ENCODE data around the gene RGCC.
"Not testable (repeated sequence)": the region's sequence is repeated elsewhere in the genome, so short reads cannot be mapped to it uniquely, and the experiment has no call there.

Gene RGCC

DNA sequence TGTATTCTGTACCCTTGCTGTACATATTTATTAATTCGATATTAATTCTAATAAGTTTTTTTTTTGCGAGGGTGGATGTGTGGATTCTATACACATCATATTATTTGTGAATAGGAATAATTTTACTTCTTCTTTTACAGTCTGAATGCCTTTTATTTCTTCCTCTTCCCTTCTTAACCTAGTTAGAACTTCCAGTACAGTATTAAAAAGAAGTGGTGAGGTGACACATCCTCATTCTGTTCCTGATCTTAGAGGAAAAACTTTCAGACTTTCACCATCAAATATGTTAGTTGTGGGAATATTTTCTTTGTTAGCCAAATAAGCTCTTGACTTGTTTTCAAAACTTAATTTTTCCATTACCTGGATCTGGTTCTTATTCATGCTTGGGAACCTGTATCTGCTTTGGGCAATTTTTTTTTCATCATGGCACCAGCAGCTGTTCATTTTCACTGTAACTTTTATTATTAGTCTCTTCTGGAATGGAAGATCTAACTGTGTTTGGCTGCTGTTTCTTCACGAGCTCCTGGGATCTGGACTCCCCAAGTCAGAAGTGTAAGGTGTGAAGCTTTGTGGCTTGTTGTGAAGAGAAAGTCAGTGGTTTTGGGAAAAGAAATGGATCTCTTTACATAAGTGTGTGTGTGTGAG lies 33.1 kb downstream of the RGCC start:
- no peak for DNase-seq (ENCODE audit: low read depth)

DNA sequence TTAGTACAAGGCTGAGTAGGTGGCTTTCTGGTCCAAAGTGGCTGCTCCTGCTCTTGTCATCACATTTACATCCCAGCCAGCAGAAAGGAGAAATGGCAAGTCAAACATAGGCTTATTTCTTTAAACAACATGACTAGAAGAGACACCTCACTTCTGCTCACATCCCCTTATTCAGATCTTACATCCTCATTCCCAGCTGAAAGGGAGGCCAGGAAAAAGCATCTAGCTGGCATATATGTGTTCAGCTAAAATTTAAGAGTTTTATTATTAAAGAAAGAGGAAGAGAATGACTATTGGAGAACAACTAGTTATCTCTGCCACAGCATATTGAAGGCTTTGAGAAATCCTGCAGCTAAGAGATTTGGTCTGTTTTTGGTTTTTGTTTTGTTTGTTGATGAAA lies 34.1 kb downstream of the RGCC start:
- DNase-seq (ENCODE audit: low read depth), result no peak

DNA sequence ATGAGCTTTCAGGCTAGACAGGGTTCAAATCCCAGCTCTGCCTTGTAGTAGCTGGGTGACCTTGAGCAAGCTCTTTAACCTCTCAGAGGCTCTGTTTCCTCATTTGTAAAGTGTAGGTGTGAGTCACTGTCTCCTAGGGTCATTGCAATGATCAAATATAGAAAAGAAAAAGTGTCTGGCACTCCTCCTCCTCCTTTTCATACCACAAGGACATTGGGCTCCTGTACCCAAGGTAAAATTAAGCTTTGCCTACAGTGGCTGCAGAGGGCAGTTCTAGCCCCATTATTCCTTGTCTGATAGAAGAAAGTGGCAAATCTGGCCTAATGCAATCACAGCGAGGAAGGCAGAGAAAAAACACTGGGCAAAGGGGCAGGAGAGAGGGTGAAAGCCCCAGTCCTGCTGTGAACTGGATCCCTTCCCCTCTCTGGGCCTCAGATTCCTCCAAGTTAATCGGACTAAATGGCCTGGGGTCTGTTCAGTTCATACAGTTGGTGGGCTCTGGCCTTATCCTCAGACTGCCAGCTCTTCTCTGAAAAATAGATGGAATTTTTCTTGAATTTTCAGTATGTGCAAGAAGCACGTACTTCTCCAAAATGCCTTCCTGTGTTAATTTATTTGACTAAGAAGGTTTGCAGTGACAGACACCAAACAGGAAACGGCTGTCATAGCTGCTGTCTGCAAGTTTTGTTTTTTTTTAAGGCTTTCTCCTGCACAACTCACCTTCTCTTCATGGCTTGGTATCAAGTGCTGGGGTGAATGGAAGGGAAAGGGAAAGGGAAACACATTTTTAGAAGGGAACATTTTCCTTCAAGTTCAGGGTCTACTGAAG lies 35.3 kb downstream of the RGCC start:
- DNase-seq (ENCODE audit: low read depth), result no peak

DNA sequence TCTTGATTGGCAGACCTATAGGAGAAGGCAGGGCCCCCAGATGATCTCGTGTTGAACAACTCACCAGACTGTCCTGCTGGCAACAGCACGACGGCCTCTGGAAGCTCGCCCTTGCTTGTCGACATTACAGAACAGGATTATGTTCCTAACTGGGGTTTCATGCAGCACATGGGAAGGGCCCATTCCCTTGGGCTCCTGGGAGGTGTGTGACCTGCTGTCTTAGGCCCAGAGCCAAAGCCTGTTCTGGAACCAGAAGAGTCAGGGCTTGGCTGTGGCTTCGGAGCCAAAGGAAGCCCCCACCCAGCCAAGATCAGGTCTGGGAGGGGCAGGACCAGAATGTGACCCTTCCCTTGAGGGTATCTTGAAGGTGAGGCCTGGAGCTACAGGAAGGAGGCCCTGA lies 36.9 kb downstream of the RGCC start:
- no peak for DNase-seq (ENCODE audit: low read depth)

DNA sequence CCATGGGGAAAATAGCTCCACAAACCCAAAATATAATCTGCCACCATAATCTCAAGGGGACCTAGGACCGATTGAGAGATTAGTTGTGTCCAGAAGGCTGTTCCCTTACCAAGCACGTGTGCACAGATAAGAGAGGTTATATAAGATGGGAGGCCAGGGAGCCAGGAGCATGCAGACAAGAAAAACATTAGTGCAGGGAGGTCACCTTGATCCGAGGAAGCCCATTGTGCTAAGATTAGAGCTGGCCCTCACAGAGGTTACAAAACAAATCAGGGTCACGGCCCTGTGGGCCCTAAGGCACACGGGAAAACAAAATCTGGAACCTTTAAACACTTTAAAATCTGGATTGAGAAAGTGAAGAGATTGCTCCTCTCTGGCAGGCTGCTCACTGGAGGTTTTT lies 37.7 kb downstream of the RGCC start:
- no peak for DNase-seq (ENCODE audit: low read depth)

DNA sequence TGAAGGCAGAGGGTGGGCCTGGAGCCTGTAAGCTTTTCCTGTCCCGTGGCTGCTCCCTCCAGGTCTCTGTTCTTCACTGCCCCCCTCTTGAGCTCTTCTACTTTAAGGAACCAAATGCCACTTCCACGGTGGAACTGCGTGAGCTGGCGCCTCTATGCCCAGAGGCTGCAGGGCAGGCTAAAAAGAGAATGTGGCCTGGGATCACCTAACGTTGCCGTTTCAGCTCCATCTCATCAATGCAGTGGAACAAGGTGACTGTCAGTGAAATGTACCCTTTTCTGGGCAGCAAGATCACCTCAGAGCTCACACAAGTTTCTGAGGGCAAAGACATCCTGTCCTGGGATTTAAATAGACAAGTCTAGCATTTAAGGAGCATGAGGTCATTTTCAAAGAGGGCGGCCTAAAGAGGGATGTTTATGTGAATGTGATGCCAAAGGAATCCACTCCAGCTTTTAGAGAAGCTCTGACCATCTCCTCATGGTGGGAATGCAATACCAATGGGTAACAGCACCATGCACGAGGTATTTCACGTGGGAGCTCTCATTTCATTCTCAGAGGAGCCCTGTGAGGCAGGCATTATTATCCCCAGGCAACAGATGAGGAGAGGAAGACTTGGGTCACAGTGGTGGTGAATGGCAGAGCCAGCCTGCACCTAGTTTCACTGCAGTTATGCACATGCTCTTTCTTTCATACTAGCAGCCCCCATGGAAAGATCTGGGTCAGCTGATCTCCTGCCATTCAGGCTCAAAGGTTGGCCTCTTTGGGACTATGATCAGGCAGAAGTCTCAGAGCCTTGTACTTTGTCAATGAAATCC lies 39.3 kb downstream of the RGCC start:
- DNase-seq (ENCODE audit: low read depth), result no peak

DNA sequence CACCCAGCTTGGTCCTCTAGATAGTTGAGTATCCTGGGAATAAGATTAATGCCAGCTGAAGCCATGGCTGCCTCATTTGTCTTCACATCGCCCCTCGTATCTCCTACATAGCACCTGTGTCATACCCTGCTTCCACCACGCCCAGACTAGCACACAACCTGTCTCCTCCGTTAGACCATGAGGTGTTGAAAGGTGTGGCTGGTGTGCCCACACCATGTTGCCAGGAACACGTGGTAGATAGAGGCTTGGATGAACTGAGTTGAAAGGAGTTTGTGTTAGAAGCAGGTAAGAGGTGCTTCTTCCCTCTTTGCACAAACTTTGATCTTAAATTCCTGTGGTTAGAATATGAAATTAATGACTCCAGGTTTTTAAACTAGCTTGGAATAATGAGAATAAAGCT lies 40.1 kb downstream of the RGCC start:
- DNase-seq (ENCODE audit: low read depth), result no peak

DNA sequence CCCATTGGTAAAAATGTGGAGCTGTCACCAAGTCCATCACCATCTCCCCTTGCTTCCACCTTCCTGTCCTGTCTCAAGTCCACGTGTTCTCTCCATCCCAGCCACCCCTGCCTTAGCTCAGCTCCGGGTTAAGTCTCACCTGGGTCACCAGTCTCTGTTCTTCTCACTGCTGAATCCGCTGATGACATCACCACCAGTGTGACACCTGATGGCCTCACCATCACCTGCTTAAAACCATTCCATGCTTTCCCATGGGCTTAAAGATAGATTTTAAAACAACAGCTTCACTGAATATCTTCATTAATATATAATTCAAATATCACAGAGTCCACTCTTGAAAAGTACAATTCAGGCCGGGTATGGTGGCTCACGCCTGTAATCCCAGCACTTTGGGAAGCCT lies 42.1 kb downstream of the RGCC start:
- no peak for DNase-seq (ENCODE audit: low read depth)

DNA sequence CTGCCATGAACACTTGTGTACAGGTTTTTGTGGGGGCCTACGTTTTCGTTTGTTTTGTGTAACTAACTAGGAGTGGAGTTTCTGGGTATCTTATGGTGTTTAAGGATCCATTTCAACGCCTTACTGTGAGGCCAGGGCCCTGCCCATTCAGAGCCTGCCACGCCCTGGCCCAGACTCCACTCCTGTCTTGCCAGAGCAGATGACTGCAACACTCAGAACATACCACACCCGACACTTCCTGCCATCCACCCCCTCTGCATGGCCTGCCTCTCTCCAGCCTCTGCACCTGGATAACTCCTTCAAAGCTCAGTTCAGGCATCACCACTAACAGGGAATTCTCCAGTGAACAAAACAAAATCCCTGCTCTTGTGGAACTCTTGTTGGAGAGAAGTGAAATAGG lies 43.2 kb downstream of the RGCC start:
- DNase-seq (ENCODE audit: low read depth), result peak; percentile 9

DNA sequence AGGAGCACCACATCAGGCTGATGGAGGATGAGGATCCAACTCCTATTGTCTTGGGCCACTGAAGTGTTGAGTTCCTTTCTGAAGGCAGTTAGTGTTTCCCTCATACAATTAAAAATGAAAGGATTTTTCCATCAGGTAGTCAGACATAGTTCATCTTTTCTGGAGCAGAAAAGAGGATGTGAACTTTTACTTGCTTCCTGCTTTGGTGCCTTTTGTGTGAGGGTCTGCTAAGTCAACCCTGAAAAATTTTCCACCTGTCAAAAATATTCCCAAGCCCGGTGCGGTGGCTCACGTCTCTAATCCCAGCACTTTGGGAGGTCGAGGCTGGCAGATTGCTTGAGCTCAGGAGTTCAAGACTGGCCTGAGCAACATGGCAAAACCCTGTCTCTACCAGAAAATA lies 43.9 kb downstream of the RGCC start:
- no peak for DNase-seq (ENCODE audit: low read depth)

DNA sequence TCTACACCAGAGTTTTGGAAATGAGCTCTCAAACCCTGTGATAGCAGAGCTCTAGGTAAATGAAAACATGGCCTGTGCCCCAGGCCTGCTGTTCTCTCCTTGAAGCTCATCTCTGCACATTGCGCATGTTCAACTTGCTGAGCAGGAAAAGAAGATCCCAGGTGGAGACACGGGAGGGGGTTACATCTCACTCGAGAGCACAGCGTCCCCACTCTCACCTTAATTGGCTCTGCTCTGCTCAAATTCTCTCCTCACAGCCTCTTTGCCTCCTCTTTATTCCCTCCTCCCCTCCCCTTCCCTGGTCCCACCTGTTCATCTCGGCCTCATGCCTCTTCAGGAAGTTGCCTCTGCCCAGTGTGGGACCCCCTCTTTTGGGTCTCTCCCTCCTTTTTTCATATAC lies 44.7 kb downstream of the RGCC start:
- no peak for DNase-seq (ENCODE audit: low read depth)

DNA sequence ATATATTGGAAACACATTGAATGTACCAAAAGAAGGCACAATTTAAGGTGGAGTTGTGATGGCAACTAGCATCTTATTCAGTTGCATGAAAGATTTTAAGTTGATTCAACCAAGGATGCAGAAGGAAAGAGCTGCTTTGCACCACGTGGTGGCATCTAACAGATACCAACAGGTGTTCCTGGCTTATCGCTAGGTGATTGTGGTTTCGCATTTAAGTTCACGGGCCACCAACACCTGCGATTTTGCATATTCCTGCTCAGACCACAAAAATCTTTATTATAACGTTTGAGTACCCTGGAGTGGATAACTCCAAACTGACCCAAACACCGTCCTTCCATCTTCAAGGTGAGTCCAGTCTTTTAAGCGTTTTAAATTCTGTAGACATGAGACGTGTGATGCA lies 45.3 kb downstream of the RGCC start:
- peak; percentile 15 for DNase-seq (ENCODE audit: low read depth)

DNA sequence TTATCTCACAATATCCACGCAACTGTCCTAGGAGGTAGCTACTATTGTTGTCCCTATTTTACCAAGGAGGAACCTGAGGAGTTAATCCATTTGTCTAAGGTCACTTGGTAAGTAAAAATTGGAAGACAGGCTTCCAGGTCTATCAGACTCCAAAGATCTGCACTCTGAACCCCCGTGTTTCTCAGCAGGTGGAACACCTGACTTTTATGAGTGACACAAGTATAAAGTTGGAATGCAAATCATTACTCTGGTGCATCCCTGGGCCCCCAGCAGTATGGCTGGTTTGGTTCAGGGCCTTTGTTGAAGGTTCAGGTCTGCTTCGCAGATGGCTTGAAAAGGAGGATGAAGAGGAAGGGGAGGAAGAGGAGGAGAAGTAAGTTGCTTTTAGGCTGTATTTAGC lies 46.0 kb downstream of the RGCC start:
- no peak for DNase-seq (ENCODE audit: low read depth)

DNA sequence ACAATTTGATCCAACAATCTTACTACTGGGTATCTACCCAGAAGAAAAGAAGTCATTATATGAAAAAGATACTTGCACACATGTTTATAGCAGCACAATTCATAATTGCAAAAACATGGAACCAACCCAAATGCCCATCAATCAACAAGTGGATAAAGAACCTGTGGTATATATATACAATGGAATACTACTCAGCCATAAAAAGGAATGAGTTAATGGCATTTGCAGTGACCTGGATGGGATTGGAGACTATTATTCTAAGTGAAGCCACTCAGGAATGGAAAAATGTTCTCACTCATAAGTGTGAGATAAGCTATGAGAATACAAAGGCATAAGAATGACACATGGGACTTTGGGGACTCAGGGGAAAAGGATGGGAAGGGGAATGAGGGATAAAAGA lies 47.3 kb downstream of the RGCC start:
- DNase-seq (ENCODE audit: low read depth), result not testable (repeated sequence)

DNA sequence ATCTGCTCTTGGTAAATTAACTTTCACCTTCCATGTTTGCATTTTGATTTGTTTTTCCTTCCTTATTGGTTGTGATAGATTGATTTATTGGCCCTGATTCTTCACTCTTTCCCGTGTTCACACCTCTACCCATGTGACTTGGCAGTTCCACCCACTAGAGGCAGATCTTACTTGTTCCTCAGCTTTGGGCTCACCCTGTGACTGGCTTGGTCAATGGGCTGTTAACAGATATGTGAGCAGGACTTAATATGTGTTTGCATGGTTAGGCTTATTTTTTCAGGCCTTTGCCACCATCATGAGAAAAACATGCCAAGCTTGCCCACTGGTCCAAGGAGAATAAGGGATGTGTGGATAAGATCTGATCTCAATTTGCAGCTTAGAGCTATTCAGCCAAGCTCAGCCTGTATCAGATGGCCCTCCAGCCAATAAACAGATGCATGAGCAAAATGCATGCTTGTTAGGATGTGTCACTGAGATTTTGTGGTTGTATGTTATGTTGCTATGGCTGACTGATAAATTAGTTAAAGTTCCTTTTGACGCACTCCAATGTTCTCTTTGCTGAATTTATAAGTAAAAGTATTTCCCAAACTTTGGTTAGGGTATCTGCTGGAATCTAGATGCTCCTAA lies 48.0 kb downstream of the RGCC start:
- DNase-seq (ENCODE audit: low read depth), result no peak

DNA sequence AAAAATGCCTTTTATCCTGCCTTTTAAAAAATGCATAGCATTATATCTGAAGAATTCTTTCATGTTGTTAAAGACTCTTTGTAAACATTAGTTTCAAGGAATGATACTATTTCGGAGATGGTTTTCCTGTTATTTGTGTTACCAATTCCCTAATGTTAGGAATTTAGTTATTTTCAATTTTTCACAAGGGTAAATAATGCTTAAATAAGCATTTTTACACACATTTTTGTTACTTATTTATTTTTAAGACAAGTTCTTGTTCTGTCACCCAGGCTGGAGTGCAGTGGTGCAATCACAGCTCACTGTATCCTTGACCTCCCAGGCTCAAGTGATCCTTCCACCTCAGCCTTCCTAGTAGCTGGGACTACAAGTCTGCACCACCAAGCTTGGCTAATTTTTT lies 49.0 kb downstream of the RGCC start:
- DNase-seq (ENCODE audit: low read depth), result no peak

DNA sequence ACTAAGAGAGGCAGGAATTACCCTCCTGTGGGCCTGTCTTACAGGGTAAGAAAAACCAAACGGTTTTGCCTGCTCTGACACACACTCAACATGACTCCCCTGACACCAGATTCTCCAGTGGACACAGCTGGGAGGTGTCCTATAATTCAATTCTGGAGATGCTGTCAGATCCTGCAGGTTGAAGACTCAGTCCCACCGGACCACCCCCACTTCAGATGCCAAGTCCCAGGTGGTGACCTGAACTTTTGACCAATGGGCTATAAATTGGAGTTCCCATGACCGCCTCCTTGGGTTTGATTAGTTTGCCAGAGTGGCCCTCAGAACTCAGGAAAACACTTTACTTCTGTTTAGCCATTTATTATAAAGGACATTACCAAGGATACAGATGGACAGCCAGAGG lies 52.6 kb downstream of the RGCC start:
- DNase-seq (ENCODE audit: low read depth), result no peak

DNA sequence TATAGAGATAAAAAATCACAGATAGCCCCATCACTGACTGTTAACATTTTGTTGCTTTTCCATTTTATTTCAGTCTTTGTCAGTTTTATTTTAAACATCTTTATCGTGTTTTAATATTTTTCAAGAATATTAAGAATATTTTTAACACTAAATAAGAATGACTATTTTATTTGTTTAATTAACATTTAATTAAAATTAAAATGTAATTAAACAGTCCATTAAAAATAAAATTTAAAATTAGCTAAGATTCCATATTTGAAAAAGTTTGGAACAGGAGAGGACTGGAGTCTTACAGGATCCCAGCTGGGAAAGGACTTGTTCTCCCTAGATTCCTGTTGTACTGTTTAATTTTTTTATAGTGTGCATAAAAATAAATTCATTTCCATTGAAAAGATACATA lies 54.5 kb downstream of the RGCC start:
- DNase-seq (ENCODE audit: low read depth), result no peak

DNA sequence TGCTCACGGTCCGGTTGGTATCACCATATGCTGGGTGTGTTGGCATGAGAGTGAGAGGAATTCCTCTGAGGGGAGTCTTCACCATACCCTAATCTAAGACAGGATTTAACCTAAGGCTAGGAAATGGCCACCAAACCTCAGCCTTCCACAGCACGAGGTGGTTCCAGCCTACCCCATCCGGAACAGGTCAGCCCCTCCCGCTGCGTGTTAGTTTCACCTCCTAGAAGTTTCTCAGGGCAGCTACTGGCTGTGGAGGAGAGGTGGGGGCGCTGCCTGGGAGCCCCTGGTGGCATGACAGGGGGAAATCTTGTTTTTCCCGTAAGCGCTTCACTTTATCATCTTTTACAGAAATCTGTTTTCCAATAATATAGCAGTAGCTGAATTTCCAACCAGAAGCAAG lies 55.1 kb downstream of the RGCC start:
- DNase-seq (ENCODE audit: low read depth), result no peak

DNA sequence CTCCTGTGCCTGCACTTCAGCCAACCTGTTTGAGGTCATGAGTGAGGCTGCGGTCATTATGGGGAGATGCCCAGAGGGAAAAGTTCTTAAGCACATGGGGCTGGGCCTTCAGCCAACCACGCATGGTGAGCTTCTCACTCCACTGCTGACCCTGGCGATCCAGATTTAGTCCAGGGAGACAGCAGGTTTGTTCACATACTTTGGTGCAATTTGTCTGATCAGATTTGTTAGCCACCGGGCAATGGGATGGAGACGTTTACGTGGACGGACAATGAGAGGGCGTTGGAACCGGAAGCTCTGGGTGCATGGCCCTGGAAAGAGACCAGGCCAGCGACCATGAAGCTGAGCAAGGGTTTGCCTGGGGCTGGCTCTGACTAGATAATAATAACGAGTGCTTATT lies 56.2 kb downstream of the RGCC start:
- DNase-seq (ENCODE audit: low read depth), result no peak

DNA sequence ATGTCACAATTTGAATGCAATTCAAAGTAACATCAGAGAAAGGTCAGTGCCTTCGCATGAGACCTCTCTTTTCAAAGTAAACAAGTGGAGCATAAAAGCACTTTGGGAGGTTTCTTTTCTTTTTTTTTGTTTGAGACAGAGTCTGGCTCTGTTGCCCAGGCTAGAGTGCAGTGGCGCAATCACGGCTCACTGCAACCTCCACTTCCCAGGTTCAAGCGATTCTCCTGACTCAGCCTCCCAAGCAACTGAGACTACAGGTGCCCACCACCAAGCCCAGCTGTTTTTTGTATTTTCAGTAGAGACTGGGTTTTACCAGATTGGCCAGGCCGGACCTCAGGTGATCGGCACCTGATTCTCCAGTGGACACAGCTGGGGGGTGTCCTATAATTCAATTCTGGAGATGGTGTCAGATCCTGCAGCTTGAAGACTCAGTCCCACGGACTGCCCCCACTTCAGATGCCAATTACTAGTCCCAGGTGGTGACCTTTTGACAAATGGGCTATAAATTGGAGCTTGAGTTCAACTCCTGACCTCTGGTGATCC lies 57.6 kb downstream of the RGCC start:
- DNase-seq (ENCODE audit: low read depth), result no peak

DNA sequence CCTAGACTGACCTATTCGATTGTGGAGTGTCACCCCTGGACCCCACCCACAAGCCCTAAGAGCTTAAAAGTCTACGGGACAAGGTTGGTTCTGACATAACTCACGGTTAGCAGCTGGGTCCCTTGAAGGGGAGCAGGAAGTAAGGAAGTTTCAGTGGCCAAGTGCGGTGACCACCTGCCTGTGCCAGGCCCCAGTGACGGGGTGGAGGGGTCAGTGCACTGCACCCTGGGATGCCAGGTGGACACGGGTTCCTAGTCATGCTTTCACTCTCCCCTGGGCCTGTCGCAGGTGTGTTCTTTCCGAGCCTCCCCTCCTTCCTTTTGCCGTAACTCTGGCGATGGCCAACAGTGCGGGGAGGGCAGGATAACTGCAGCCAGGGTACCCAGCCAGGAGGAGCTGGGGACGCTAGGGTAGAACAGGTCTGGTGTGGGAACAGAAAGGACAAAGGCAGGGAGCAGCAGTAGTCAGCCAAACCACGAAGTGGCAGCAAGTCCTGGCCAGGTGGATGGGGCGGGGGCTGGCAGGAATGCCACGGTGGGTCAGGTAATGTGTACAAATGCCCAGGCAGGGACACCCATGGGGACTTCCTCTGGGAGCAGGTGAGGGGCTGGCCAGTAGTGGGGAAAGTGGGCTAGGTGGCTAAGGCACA lies 58.3 kb downstream of the RGCC start:
- DNase-seq (ENCODE audit: low read depth), result no peak
